ENCODE results near the gene MB.

MB gene

GRCh38 chr22:35660291-35661127 is 43.4 kb upstream of the MB start:
- DNase-seq: no peak
- peaks cover 4% of the 10 kb centered on the region for H3K36me3 Mint-ChIP-seq (ENCODE audit: low read depth)
- H3K4me3 Mint-ChIP-seq: no peak overlapping the region
- TF ChIP-seq CTCF (IDR thresholded peaks at IDR 0.05): no peak
- peaks cover 5% of the 10 kb centered on the region for H3K27me3 Mint-ChIP-seq (ENCODE audit: low read depth, poor library complexity)
- H3K4me1 Mint-ChIP-seq: peaks cover 7% of the 10 kb centered on the region
- H3K27ac Mint-ChIP-seq: no peak overlapping the region
- H3K9me3 Mint-ChIP-seq: peaks cover 46% of the 10 kb centered on the region

- no peaks in the 10 kb centered on the region for H3K36me3 Mint-ChIP-seq (ENCODE audit: low read depth)
- peaks cover 5% of the 10 kb centered on the region for H3K27me3 Mint-ChIP-seq (ENCODE audit: low read depth, poor library complexity)
- H3K9me3 Mint-ChIP-seq: peaks cover 29% of the 10 kb centered on the region
- peaks cover 4% of the 10 kb centered on the region for H3K4me1 Mint-ChIP-seq
- TF ChIP-seq CTCF (IDR thresholded peaks at IDR 0.05): no peak
- no peak overlapping the region for H3K4me3 Mint-ChIP-seq
- no peak for DNase-seq
- H3K27ac Mint-ChIP-seq: peak overlapping the region; percentile 3
These were observed 40.6 kb upstream of the MB start for GRCh38 chr22:35657571-35658312.

- DNase-seq: no peak
- Mint-ChIP-seq H3K4me3 (no peak overlapping the region), H3K27ac (no peak overlapping the region), H3K27me3 (ENCODE audit: low read depth, poor library complexity) (peaks cover 5% of the 10 kb centered on the region), H3K4me1 (no peaks in the 10 kb centered on the region), H3K36me3 (ENCODE audit: low read depth) (no peaks in the 10 kb centered on the region), H3K9me3 (peaks cover 25% of the 10 kb centered on the region)
- TF ChIP-seq CTCF (IDR thresholded peaks at IDR 0.05): no peak
These were observed 39.2 kb upstream of the MB start for GRCh38 chr22:35656284-35656752.

- no peak overlapping the region for H3K27ac Mint-ChIP-seq
- H3K9me3 Mint-ChIP-seq: peaks cover 22% of the 10 kb centered on the region
- no peak overlapping the region for H3K4me3 Mint-ChIP-seq
- peaks cover 2% of the 10 kb centered on the region for H3K27me3 Mint-ChIP-seq (ENCODE audit: low read depth, poor library complexity)
- H3K4me1 Mint-ChIP-seq: peaks cover 3% of the 10 kb centered on the region
- no peak for TF ChIP-seq CTCF (IDR thresholded peaks at IDR 0.05)
- DNase-seq: no peak
- no peaks in the 10 kb centered on the region for H3K36me3 Mint-ChIP-seq (ENCODE audit: low read depth)
These were observed 36.7 kb upstream of the MB start for GRCh38 chr22:35653824-35654223.

- Mint-ChIP-seq H3K4me1 (peaks cover 16% of the 10 kb centered on the region), H3K9me3 (peaks cover 5% of the 10 kb centered on the region), H3K27ac (no peak overlapping the region), H3K27me3 (ENCODE audit: low read depth, poor library complexity) (no peaks in the 10 kb centered on the region), H3K36me3 (ENCODE audit: low read depth) (no peaks in the 10 kb centered on the region), H3K4me3 (no peak overlapping the region)
- TF ChIP-seq CTCF (IDR thresholded peaks at IDR 0.05): no peak
- DNase-seq: no peak
These were observed 34.0 kb upstream of the MB start for GRCh38 chr22:35651085-35651484.
